Colon (tissue), 2 donors: ENCODE data around the gene RNPEP.
A peak's percentile ranks its signal among the peaks of the same experiment; 100 is the strongest.
"Not testable (repeated sequence)": the region's sequence is repeated elsewhere in the genome, so short reads cannot be mapped to it uniquely, and the experiment has no call there.

Source experiments
- FAIRE-seq: peaks from 2 replicates; lab custom pipeline; 2012; peaks lifted over from hg19 to GRCh38; lab: Jason Lieb, UNC
- donor health status: control.
- donor health status: control.

The RNPEP gene

DNA sequence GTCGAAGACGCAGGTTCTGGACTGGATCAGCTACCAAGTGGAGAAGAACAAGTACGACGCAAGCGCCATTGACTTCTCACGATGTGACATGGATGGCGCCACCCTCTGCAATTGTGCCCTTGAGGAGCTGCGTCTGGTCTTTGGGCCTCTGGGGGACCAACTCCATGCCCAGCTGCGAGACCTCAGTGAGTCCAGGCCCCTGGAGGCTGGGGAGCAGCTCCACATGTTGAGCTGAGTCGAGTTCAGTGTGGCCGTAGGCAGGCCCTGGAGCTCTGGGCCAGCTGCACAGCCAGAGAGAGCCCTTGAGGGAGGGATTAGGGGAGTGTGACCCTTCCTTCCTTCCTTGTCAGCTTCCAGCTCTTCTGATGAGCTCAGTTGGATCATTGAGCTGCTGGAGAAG, 29.5 kb downstream of the RNPEP start:
- no peak for FAIRE-seq

DNA sequence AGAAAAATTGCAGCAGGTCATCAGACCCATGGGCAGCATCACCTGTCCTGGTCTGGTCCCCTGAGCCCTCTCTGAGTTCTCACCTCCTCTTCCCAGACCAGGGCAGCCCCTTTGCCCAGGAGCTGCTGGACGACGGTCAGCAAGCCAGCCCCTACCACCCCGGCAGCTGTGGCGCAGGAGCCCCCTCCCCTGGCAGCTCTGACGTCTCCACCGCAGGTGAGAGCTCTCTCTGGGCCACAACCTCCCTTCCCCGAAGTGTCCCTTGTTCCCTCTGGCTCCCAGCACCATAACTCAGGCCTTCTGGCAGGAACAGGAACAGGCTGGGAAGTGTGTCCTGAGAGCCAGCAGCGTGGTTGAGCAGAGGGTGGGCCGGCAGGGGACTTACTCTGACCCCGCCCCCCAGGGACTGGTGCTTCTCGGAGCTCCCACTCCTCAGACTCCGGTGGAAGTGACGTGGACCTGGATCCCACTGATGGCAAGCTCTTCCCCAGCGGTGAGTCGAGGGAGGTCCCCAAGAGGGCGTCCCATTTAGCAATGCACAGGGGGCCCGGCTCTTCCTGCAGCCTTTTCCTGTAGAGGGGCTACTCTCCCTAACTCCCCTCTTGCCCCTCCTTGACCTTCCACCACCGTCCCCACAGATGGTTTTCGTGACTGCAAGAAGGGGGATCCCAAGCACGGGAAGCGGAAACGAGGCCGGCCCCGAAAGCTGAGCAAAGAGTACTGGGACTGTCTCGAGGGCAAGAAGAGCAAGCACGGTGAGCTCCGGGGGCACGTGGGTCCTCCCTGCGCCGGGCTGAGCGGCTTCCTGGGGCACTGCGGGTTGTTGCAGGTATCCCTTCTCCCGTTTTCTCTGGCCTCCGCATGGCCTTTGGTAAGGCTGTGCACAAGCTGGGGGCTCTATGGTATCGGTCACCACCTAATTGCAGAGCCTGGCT, 30.4 kb downstream of the RNPEP start:
- no peak for FAIRE-seq

DNA sequence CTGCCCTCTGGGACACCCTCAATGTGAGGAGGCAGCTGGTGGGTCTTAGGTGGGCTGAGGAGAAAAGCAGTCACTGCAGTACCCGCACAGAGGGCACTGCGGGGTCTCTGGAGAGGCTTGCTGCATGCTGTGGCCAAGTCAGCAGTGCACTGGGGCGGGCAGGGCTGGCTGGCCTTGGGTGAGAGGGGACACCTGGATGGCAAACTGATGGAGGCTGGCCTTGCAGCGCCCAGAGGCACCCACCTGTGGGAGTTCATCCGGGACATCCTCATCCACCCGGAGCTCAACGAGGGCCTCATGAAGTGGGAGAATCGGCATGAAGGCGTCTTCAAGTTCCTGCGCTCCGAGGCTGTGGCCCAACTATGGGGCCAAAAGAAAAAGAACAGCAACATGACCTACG, 31.2 kb downstream of the RNPEP start:
- FAIRE-seq = no peak

DNA sequence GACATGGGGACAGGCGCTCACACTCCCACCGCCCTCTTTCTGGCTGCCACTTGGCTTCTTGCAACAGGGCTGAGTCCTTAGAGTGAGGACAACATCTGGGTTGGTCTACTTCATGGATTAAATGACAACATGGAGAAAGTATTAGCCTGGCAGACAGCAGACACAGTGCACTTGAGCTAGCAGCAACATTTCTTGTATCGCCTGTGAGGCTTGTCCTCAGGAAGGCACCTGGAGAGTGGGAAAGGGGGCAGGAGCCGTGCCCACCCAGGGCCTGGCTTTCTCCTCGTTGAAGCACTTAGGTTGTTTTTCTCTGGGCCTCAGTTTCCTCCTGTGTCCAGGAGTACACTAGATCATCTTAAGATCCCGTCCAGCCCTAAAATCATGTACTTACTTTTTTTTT, 31.6 kb downstream of the RNPEP start:
- FAIRE-seq = no peak

- no peak for FAIRE-seq
Observed at GRCh38 chr1:202014915-202015661, 32.6 kb downstream of the RNPEP start.

DNA sequence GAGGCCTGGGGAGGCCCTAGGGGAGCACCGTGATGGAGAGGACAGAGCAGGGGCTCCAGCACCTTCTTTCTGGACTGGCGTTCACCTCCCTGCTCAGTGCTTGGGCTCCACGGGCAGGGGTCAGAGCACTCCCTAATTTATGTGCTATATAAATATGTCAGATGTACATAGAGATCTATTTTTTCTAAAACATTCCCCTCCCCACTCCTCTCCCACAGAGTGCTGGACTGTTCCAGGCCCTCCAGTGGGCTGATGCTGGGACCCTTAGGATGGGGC, 33.2 kb downstream of the RNPEP start:
- FAIRE-seq = no peak

GRCh38 chr1:202016022-202016810, 33.8 kb downstream of the RNPEP start:
- FAIRE-seq = no peak

DNA sequence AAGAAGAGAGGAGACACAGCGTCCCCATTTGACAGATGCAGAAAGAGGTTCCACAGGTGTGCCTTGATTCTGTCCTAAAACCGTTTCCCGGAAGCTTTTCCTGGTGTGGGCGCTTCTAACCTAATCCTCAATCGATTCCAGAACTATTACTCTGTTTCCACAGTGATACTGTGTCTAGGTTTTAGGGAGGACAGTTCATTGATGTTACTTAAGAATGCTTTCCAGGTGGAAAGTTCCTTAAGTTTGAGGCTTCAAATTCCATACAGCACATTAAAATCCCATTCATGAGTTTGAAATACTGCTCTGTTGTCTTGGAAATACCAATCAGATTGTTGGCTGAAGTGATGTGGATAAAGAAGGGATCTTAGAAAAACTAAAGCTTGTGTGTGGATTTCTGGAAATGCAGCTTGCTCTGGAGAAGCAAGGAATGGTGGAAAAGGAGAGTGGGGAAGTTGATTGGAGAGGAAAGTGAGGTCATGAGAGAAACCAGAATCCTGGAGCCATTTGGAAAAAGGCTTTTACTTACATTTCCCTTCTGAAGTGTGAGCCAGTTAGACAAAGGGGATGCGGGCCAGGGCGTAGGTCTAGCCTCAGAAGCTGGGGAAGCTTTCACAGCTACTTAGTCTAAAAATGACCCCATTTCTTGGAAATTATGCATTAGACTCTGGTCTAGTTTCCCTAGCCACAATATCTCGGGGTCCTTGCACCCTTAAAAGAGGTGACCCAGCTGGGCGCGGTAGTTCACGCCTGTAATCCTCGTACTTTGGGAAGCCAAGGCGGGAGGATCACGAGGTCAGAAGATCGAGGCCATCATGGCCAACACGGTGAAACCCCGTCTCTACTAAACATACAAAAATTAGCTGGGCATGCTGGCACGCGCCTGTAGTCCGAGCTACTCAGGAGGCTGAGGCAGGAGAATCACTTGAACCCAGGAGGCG, 34.6 kb downstream of the RNPEP start:
- no peak for FAIRE-seq

GRCh38 chr1:202017749-202018467, 35.5 kb downstream of the RNPEP start:
- FAIRE-seq = no peak

DNA sequence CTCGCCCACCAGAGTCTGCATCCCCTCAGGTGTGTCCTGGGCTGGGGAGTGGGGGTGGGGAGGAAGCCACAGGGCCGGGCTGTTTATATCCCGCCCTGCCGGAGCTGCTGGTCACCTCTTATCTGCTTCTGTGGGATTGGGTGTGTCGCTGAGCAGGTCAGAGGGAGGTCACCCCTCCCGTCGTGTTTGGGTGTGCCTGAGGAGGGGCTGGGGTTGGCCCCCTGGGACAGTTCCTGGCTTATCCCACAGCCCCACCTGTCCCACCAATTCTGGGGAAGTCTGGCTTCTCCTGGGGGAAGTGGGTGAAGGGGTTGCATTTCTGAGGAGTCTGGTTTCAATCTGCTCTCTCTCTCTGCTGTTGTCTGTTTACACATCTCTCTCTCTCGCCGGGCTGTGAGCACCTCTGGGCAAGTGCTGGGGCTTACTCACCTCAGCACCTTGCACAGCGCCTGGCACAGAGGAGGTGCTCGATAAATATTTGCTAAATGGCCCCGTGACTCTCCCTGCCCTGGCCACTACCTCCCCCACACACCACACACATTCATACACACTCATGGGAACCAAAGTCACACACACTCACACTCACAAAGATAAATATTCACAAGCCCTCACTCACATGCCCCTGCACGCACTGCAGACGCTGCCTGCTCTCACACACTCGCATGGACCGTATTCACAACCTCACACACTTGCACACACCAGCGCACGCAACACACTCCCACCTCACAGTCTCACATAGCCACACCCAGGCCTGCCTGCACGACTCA, 36.2 kb downstream of the RNPEP start:
- FAIRE-seq = no peak

- FAIRE-seq = not testable (repeated sequence)
Observed at GRCh38 chr1:202019235-202019558, 36.7 kb downstream of the RNPEP start.

GRCh38 chr1:202023001-202023433, 40.6 kb downstream of the RNPEP start:
- no peak for FAIRE-seq

DNA sequence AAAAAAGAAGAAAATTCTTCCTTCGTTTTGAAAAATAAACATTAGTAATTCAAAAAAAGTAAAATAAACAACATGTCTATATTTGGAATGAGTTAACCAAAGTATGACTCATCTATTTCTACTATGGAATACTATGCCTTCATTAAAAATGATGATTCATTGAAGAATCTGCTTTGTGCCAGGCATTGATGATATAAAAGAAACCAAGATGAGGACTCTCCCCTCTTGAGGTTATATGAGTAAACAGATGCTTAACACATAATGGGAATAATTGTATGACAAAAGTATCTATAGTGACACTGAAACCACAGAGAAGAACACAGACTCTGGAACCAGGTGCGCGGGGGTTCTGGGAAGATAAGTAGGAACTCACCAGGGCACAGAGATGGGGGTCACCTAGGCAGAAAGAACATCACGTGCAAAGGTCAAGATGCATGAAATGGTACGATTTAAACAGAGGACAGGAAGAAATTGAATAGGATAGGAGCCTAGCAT, 46.8 kb downstream of the RNPEP start:
- peak; percentile 28 for FAIRE-seq

GRCh38 chr1:202029727-202030126, 47.3 kb downstream of the RNPEP start:
- FAIRE-seq = no peak

DNA sequence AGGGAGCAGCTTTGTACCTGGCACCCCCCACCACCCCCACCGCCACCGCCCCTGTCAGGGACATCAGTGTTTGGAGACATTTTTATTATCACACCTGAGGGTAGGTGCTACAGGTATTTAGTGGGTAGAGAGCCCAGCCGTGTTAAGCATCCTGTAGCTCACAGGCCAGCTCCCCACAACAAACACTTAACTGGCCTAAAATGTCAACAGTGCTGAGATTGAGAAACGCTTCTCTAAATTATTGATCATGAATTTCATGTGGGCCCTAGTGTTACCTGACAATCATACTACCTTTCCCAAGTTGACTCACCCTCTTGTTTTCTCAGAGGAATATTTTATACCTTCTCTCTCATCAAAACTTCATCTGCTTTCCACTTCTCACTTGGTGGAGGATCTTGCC, 49.3 kb downstream of the RNPEP start:
- no peak for FAIRE-seq

GRCh38 chr1:202034149-202034682, 51.8 kb downstream of the RNPEP start:
- no peak for FAIRE-seq

- FAIRE-seq = no peak
Observed at GRCh38 chr1:202034683-202035462, 52.4 kb downstream of the RNPEP start.

DNA sequence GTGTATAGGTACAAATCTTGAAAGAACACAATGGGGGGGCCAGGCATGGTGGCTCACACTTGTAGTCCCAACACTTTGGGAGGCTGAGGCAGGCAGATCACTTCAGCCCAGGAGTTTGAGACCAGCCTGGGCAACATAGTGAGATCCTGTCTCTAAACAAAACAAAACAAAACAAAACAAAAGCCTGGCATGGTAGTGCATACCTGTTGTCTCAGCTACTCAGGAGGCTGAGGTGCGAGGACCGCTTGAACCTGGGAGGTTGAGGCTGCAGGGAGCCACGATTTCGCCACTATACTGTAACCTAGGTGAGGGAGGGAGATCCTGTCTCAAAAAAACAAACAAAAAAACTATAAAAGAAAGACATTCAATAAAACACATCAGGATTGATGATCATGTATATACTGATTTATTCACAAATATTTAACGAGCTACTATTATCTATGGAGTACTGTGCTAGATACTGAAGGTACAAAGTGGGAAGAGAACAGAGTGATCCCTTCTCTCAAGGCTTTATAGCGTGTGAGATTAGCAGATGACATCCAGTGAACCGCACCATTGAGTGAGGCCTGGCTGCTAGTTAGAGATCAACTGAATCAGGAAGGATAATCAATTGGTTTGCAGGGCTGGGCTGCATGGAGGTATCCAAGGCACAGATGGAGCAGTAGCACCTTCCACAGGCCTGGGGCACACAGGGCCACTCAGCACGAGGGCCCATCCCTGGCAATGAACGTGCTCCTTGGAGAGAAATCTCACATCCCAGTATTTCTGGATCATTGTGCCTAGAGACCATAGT, 54.3 kb downstream of the RNPEP start:
- FAIRE-seq = no peak
